ENCODE measurements around the gene HEATR3. TPM values are rescaled to one million over a fixed set of nuclear protein-coding genes. Genes with fewer than 3 reads are reported as not detected.
A peak's percentile ranks its signal among the peaks of the same experiment; 100 is the strongest.

The HEATR3 gene
- total and polyA plus RNA-seq, 2 of the 13 experiments (the other 11 are each of a cell fraction or from before 2014, with no cell fraction given), result 22.4 to 52.4 TPM

DNA sequence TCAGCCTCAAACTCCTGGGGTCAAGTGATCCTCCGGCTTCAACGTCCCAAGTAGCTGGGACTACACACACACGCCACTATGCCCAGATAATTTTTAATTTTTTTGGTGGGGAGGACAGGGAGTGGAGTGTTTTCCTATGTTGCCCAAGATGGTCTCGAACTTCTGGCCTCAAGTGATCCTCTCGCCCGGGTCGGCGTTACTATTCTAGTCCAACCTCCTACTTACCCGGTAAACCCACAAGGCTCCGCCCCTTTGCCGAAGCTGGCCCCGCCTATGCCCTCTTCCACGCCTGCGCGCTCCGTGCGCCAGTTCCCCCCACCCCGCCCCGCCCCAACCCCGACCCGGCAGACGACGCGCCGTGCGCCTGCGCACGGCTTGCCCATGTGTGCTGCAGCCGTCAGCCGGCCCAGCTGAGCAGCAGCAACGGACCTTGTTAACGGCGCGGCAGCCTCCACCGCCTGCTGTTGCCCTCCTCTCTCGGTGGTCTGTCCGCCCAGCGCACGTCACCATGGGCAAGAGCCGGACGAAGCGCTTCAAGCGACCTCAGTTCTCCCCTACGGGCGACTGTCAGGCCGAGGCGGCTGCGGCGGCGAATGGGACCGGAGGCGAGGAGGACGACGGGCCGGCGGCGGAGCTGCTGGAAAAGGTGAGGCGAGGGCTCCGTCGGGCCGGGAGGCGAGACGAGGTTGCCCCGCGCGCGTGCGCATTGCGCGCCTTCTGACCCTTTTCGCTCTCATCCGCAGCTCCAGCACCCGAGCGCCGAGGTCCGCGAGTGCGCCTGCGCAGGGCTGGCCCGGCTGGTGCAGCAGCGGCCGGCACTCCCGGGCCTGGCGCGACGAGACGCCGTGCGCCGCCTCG lies at the start of gene HEATR3 (continued):
- TF ChIP-seq, protein P1, sequence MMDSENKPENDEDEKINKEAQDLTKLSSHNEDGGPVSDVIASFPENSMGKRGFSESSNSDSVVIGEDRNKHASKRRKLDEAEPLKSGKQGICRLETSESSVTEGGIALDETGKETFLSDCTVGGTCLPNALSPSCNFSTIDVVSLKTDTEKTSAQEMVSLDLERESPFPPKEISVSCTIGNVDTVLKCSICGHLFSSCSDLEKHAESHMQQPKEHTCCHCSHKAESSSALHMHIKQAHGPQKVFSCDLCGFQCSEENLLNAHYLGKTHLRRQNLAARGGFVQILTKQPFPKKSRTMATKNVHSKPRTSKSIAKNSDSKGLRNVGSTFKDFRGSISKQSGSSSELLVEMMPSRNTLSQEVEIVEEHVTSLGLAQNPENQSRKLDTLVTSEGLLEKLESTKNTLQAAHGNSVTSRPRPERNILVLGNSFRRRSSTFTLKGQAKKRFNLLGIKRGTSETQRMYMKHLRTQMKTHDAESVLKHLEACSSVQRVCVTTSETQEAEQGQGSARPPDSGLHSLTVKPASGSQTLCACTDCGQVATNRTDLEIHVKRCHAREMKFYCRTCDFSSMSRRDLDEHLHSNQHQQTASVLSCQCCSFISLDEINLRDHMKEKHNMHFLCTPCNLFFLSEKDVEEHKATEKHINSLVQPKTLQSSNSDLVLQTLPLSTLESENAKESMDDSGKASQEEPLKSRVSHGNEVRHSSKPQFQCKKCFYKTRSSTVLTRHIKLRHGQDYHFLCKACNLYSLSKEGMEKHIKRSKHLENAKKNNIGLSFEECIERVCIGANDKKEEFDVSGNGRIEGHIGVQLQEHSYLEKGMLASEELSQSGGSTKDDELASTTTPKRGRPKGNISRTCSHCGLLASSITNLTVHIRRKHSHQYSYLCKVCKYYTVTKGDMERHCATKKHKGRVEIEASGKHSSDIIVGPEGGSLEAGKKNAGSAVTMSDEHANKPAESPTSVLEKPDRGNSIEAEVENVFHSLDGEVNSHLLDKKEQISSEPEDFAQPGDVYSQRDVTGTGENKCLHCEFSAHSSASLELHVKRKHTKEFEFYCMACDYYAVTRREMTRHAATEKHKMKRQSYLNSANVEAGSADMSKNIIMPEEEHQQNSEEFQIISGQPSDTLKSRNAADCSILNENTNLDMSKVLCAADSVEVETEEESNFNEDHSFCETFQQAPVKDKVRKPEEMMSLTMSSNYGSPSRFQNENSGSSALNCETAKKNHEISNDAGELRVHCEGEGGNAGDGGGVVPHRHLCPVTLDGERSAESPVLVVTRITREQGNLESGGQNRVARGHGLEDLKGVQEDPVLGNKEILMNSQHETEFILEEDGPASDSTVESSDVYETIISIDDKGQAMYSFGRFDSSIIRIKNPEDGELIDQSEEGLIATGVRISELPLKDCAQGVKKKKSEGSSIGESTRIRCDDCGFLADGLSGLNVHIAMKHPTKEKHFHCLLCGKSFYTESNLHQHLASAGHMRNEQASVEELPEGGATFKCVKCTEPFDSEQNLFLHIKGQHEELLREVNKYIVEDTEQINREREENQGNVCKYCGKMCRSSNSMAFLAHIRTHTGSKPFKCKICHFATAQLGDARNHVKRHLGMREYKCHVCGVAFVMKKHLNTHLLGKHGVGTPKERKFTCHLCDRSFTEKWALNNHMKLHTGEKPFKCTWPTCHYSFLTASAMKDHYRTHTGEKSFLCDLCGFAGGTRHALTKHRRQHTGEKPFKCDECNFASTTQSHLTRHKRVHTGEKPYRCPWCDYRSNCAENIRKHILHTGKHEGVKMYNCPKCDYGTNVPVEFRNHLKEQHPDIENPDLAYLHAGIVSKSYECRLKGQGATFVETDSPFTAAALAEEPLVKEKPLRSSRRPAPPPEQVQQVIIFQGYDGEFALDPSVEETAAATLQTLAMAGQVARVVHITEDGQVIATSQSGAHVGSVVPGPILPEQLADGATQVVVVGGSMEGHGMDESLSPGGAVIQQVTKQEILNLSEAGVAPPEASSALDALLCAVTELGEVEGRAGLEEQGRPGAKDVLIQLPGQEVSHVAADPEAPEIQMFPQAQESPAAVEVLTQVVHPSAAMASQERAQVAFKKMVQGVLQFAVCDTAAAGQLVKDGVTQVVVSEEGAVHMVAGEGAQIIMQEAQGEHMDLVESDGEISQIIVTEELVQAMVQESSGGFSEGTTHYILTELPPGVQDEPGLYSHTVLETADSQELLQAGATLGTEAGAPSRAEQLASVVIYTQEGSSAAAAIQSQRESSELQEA (CRISPR knock-in tag; IDR thresholded peaks at IDR 0.05; ENCODE audit: not compliant biosample characterization), result peak; percentile 72
- no peak for TF ChIP-seq EEA1 (CRISPR knock-in tag; IDR thresholded peaks at IDR 0.05; ENCODE audit: borderline replicate concordance)
- TF ChIP-seq ZNF451 (CRISPR knock-in tag; IDR thresholded peaks at IDR 0.05), result peak; percentile 92
- peak; percentile 95 for TF ChIP-seq ARHGAP35 (CRISPR knock-in tag; IDR thresholded peaks at IDR 0.05; ENCODE audit: borderline replicate concordance)
- no peak for TF ChIP-seq RBM22 (optimal IDR thresholded peaks at IDR 0.05; ENCODE audit: low read length)
- TF ChIP-seq, protein P2, sequence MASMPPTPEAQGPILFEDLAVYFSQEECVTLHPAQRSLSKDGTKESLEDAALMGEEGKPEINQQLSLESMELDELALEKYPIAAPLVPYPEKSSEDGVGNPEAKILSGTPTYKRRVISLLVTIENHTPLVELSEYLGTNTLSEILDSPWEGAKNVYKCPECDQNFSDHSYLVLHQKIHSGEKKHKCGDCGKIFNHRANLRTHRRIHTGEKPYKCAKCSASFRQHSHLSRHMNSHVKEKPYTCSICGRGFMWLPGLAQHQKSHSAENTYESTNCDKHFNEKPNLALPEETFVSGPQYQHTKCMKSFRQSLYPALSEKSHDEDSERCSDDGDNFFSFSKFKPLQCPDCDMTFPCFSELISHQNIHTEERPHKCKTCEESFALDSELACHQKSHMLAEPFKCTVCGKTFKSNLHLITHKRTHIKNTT (CRISPR knock-in tag; IDR thresholded peaks at IDR 0.05), result 0 out of 2 replicates have a peak, but pooled peaks have one; percentile 51
- TF ChIP-seq SIX1 (CRISPR knock-in tag; IDR thresholded peaks at IDR 0.05; ENCODE audit: borderline replicate concordance), result no peak

Measured in HepG2 (cell line).